LHCN-M2 (cell line): ENCODE measurements around the gene PFKL. TPM values are rescaled to one million over a fixed set of nuclear protein-coding genes. Genes with fewer than 3 reads are reported as not detected.

Source experiments
- DNase-seq: peaks from one replicate; pipeline ENCODE4 v3.0.0-alpha.2; 2012; ENCODE audit warnings: low read depth
- total RNA-seq: library from RNA; depleted of rRNA; stranded (reverse); fragments of >200 nt; gene quantifications from 2 replicates; pipeline ENCODE4 v1.2.3, GENCODE V29; 2014

Gene PFKL
- total RNA-seq, 1 experiment from 2014 or later, result 154 TPM

DNA sequence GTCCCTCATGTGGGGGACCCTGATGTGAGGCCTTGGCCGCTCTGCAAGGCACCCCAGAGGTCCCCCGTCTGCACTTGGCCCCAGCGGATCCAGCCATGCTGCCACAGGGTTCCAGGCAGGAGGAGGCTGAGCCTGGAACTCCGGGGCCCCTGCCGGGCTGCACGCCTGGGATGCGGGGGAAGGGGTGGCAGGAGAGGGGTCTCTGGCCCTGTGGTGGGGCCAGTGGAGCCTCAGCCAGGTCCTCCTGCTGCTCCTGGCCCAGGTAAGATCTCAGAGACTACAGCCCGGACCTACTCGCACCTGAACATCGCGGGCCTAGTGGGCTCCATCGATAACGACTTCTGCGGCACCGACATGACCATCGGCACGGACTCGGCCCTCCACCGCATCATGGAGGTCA is 12.9 kb downstream of the PFKL start:
- no peak for DNase-seq

DNA sequence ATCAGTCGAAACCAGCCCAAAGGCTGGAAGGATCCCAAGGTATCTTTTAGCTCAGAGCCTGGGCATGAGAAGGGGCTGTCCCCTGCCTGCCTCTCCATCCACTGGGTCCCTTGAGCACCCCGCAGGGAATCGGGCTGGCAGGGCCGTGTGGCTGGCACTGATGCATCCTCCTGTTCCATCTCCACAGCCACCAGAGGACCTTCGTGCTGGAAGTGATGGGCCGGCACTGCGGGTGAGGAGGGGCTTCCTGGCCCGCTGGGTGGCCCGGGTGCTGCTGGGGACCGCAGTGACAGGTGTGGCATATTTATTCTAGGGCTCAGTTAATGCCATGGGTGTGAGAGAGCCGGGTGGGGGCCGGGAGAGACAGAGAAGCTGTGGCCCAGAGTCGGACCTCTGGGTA is 13.6 kb downstream of the PFKL start:
- DNase-seq, result no peak

GRCh38 chr21:44314128-44314527 is 14.3 kb downstream of the PFKL start:
- no peak for DNase-seq

DNA sequence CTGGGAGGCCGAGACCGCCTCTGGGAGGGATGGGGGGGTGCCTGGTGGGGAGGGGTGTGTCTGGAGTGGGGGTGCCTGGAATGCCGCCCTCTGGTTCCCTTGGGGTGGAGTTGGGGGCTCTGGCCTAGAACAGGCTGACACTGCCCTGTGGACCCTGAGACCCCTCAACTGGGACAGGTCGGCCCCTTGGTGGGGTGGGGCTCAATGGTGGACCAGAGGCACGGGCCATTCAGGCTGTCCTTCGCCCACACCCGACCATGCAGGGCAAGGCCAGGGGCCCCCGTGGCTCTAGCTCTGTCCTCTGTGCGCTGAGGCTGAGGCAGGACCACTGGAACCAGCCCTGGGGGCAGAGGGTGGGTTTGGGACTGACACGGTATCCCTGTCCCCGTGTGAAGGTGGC is 14.7 kb downstream of the PFKL start:
- DNase-seq, result no peak

- no peak for DNase-seq
Measured at GRCh38 chr21:44315691-44316203, 15.9 kb downstream of the PFKL start.

DNA sequence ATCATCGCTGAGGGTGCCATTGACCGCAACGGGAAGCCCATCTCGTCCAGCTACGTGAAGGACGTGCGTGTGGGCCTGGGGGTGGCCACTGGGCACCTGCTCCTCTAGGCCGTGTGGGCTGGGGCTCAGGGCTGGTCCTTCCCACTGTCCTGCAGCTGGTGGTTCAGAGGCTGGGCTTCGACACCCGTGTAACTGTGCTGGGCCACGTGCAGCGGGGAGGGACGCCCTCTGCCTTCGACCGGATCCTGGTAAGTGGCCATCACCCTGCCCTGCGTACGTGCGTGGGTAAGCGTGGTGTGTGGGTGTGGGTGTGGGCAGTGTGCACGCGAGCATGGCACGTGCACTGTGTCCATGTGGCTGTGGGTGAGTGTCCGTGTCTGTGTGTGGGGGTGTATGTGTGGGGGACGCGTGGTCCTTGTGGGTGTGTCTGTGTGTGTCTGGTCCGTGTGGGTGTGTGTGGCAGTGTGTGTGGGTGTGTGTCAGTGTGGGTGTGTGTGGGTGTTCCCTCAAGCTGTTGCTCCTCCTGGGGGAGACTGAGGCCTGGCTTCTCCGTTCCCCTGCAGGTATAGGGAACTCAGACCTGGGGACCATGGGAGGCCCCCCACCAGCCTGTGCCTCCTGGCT is 16.5 kb downstream of the PFKL start:
- DNase-seq, result no peak

- DNase-seq, result no peak
Measured at GRCh38 chr21:44317241-44317782, 17.5 kb downstream of the PFKL start.

GRCh38 chr21:44317871-44318270 is 18.0 kb downstream of the PFKL start:
- DNase-seq, result no peak

DNA sequence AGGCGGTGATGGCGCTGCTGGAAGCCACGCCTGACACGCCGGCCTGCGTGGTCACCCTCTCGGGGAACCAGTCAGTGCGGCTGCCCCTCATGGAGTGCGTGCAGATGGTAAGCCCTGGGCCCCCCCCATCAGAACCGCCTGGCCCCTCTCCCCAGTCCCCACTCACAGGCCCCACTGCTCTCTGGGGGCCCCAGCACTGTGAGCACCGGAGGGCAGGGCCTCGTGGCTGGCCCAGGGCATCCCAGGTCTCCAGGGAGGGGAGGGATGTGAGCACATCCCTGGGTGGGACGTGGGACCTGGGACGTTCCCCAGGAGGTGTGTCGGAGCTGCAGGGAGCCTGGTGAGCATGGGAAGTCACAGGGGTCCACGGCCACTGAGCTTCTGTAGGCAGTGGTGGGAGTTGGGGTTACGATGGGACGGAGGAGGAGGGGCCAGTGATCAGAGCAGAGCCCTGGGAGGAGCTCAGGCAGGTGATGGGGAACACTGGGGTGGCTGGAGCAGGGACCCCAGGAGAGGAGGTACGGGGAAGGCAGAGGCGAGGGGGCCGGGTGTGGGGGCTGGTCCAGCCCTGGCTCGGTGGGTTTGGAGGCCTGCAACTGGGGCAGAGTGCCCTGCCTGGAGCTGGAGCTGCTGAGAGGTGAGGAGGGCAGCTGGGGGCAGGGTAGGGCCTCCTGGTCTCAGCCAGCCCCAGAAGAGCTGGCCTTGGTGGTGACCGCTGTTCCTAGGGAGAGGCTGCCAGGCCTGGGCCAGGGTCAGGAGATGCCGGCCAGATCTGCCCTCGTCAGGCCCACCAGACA is 18.8 kb downstream of the PFKL start:
- no peak for DNase-seq

- no peak for DNase-seq
Measured at GRCh38 chr21:44319407-44320065, 19.7 kb downstream of the PFKL start.

DNA sequence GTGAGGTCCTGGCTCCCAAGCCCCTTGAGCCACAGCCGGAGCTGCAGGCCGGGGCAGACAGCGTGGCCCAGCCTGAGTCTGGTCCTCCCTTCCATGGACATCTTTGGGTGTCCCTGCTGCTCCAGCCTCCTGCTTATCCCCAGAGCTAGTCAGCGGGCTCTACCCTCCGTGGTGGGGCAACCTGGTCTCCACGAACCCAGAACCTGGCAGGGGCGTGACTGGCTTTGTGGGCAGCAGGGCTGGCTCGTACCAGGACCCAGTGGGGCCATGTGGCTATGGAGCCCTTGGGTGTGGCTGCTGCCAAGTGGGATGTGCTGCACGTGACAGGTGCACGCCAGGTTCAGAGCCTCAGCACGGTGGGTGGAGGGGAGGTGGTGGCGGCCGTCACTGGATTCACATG is 21.0 kb downstream of the PFKL start:
- DNase-seq, result no peak

GRCh38 chr21:44321846-44322450 is 22.1 kb downstream of the PFKL start:
- no peak for DNase-seq

- DNase-seq, result no peak
Measured at GRCh38 chr21:44322621-44323325, 22.9 kb downstream of the PFKL start.

DNA sequence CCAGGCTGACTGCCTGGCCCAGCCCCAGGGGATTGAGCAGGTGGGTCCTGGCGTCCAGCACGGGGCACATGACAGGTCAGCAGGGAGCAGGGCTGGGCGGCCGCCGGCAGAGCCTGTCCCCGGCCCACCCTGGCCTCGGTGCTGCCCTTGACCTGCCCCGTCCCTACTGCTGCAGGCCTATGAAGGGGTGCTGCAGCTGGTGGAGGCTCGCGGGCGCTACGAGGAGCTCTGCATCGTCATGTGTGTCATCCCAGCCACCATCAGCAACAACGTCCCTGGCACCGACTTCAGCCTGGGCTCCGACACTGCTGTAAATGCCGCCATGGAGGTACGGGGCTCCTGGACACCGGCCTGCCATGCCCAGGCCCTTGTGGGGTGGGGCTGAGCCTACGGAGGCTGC is 23.7 kb downstream of the PFKL start:
- no peak for DNase-seq

GRCh38 chr21:44324106-44324853 is 24.4 kb downstream of the PFKL start:
- no peak for DNase-seq

DNA sequence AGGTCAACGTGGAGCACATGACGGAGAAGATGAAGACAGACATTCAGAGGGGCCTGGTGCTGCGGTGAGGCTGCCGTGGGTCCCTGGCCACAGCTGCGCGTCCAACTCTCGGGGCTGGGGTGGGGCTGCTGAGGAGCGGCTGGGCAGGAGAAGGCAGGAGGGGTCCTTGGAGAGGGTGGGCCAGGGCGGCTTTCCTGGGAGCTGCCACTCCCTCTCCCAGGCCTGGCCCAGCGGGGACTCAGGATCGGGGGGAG is 24.9 kb downstream of the PFKL start:
- DNase-seq, result no peak

- no peak for DNase-seq
Measured at GRCh38 chr21:44325386-44326271, 25.8 kb downstream of the PFKL start.

- no peak for DNase-seq
Measured at GRCh38 chr21:44326272-44326647, 26.4 kb downstream of the PFKL start.

DNA sequence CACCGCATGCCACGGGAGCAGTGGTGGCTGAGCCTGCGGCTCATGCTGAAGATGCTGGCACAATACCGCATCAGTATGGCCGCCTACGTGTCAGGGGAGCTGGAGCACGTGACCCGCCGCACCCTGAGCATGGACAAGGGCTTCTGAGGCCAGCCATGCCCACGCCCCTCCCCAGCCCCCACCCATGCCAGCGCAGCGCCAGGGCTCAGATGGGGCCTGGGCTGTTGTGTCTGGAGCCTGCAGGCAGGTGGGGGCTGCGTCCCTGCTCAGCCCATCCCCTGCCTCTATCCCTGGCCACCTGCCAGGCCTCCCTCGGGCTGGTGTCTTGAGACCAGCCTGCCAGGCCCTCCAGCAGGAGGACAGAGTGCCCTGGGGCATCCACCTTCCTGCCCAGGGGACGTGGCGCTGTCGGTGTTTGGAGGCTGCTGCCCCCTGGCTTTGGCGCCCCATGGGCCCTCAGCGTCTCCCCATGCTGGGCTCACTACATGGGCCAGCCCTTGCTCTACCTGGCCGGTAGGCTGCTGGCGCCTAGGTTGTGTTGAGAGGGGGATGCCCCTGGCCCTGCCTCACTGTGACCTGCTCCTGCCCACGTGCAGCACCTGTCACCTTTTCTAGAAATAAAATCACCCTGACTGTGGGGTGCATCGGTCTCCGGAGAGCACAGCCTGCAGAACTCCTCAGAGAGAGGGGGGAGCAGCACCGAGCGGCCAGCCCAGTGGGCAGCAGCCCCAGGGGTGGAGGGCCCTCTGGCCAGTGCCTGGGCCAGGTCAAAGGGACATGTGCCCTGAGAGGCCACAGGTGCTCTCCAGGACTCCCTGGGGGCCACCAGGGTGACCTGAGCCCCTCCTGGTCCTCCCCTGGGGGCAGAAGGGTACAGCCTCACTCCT is 27.1 kb downstream of the PFKL start:
- no peak for DNase-seq
